Stimulated activated CD8-positive, alpha-beta memory T cell treated with anti-CD3 and anti-CD28 coated beads, Interleukin-15, amount 100 ng/mL, for 1 hour (primary cell): ENCODE measurements around the gene CCDC174.
A peak's percentile ranks its signal among the peaks of the same experiment; 100 is the strongest.

ENCODE experiments used
- DNase-seq: peaks from one replicate; pipeline ENCODE4 v3.0.0-alpha.2; 2020; ENCODE audit warnings: low read depth

CCDC174 gene

GRCh38 chr3:14625443-14625842, 26.1 kb upstream of the CCDC174 start:
- DNase-seq: no peak

DNA sequence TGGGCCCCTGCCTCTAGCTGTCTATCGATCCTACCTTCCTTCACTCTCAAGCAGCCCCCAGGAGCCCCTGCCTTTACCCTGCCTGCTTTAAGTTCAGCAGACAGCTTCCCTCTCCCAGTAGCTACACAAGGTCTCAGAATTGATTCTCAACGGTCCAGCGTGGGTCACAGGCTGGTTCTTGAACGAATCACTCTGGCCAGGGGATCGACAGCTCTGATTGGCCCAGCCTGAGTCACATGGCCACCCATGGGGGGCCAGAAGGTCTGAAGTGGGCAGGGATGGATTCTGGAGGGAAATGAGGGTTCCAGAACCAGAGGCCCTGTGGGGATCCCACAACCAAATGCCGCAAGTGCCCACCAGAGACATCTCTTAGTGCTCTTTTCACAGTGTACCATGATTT, 23.7 kb upstream of the CCDC174 start:
- no peak for DNase-seq

GRCh38 chr3:14628406-14628805, 23.2 kb upstream of the CCDC174 start:
- no peak for DNase-seq

- DNase-seq: no peak
Observed at GRCh38 chr3:14630404-14631100, 21.0 kb upstream of the CCDC174 start.

- no peak for DNase-seq
Observed at GRCh38 chr3:14631101-14631497, 20.5 kb upstream of the CCDC174 start.

DNA sequence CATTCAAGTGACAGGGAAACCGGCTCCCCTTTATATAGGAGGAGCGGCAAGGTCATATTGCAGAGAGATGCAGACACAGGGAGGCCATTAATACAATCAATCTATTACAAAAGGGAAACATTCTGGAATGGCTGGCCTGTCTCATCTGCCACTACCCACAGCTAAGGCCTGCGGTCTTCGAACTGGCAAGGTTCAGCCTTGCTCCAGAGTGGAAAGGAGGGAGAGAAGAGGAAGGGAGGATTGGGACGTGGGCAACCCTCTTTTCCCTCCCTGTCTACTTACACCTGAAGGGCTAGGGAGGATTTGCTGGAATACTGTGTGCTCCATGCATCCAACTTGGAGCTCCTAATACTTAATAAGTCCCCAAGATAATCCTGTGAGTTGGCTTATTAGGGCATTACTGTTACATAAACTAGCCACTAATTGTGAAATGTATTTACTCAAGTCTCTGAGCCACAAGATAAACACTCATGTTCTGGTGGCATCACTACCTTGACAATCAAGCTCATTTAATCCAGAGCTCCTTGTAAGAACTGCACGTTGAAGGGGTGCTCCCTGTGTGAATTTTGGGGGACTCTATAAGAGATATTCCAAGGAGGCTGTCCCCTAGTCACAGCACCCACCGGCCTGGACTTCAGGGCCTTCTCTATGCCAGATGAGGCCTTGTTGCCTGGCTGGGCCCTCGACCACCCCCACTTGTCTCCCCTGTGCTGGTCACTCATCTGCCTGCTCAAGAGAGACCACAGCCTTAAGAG, 19.7 kb upstream of the CCDC174 start:
- no peak for DNase-seq

DNA sequence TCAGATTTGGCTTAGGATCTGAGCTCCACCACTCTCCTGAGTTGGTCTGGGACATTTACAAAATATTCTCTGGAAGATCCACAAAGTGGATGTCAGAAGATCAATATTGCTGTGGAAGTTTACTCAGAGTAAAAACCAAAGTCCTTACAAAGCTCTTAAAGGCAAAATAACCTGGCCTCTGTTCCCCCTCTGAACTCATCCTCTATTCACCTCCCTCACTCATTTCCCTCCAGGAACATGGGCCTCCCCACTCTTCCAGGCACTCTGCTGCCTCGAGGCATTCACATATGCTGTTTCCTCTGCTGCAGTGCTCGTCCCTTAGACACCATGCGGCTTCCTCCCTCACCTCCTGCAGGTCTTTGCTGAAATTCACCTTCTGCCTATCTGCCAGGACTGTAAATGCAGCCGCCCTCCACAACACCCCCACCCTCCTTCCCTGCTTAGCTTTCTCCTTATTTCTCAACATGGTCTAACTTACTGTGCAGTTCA, 19.1 kb upstream of the CCDC174 start:
- no peak for DNase-seq

GRCh38 chr3:14633417-14633816, 18.1 kb upstream of the CCDC174 start:
- no peak for DNase-seq

GRCh38 chr3:14633819-14634424, 17.6 kb upstream of the CCDC174 start:
- DNase-seq: peak; percentile 24

- no peak for DNase-seq
Observed at GRCh38 chr3:14634763-14635400, 16.7 kb upstream of the CCDC174 start.

DNA sequence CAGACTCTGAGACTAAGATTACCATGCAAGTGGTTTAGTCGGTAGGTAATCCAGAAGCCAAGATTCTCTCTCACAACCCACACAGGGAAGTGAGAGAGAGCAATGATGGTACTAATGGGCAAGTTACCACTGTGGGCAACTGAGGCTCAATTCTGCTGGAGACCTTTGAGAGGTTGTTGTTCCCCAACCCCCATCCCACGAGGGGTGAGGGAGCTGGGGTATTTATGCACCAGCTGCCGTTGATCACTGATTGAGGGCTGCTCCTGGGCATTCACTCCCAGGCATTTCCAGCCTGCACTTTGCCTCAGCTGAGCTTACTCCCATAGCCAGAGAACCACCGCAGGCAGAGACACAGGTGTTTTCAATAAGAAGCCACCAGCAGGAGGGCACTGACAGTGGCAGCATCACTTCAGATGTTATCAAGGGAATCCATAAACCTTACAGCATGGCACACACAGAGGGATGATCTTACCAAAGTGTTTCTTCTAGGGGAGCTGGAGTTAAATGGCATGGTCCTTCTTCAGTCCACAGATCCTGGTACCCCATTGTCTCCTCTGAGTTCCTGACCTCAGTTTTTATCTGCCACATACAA, 15.0 kb upstream of the CCDC174 start:
- no peak for DNase-seq

DNA sequence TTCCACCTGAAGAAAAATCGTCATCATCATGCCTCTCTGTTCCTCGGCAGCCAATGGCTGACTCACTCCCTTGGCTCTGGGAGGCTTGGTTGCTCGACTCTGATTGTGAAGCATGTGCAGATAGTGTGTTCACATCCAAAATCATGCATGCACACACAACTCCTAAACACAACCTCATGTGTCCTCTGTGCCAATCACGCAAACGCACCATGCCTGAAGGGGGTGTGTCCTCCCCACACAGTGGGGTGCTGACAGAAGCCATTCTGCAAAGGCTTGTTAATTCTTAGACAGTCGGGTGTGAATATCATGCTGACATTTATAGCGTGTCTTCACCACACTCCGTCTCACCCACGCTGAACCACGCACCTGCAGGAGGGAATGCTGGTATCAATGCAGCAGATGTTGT, 11.4 kb upstream of the CCDC174 start:
- DNase-seq: no peak

DNA sequence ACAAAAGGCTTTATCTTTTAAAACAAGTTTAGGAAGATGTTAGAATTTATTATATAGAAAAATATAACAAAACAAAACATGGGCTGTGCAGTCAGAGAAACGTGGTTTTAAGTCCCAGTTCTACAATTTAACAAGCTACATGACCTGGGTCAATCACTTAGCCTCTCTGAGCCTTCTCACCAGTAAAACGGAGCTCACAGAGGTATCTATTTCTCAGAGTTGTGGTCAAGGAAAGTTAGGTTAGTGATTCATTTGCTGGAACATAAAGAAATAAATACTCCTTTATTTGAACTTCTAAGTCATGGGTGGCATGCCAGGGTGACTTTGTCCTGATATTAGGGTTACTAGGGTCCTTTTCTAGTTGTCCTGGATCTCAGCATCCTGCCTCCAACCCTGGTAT, 10.8 kb upstream of the CCDC174 start:
- no peak for DNase-seq

DNA sequence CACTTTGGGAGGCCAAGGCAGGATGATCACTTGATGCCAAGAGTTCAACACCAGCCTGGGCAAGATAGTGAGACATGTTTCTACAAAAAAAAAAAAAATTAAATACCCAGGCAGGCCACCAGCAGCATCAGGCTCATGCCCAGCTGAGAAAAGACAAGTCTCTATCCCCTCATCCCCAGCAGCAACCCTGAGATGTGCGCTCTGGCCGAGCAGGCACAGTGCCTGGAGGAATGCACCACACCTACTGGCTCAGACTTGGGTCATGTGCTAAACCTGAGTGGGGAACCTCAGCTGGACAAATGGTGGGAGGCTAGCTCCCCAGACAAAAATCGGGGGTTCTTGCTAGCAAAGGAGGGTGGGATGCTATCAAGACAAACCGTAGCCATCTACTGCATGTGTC, 10.2 kb upstream of the CCDC174 start:
- DNase-seq: no peak

- no peak for DNase-seq
Observed at GRCh38 chr3:14645453-14645852, 6.1 kb upstream of the CCDC174 start.

GRCh38 chr3:14646131-14646573, 5.4 kb upstream of the CCDC174 start:
- DNase-seq: no peak

GRCh38 chr3:14646589-14647413, 4.8 kb upstream of the CCDC174 start:
- no peak for DNase-seq

DNA sequence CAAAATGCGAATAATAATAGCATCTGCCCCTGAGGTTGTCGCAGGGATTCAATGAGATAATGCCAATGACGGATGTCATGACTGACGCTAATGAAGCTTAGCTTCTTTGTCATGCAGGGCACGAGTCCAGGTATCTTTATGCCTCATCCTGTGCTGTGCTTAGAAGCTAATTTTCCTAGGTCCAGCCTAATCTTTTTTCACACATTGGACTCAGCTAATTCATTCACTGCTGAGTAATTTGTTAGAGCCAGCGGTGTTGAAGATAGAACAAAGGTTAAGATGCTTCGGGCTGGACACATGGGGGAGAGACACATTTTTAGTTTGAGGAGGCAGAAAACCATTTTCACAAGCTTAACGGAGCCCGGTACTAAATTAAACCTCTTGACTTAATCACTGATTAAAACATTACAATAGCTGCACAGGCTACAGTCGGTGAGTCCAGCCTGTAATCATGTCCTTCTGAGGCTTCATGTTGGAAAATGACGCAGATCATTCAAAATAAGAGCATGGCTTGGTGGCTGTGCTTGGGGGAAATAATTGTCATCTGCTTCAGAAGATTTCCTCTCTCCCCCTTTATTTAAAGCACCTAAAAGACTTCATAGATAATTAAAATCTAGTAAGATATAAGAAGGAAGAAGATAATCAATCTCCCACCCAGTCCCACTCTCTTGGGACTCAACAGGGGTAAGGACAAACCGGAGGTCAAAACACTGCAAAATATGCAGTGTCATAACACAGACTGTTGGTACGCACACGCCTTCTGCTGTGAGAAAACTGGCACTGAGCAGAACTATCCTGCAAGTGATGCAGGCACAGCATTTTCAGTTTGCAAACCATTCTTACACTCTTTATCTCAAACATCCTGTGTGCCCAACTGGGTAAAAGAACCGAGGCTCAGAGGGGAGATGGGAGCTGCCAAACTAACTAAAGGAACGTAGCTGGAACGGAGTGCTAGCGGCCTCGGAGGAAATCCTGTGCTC, 3.3 kb upstream of the CCDC174 start:
- DNase-seq: no peak

DNA sequence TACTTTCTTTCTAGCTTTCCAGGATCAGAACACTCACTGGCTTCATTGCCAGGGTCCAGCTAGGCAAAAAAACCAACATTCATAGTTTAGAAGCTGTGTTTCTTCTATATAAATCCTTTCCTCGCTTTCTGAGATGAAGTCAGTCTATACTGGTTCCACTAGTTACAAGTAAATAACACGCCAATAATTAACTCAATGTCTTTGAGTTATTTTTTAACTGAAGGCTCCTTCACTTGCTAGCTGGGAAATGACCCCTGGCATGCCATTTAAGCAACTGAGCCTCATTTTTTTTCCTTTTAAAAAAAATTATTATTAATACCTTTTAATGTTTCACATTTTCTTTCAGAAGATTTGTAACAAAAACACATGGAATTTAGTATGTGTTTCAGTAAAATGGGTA, 2.1 kb upstream of the CCDC174 start:
- no peak for DNase-seq

DNA sequence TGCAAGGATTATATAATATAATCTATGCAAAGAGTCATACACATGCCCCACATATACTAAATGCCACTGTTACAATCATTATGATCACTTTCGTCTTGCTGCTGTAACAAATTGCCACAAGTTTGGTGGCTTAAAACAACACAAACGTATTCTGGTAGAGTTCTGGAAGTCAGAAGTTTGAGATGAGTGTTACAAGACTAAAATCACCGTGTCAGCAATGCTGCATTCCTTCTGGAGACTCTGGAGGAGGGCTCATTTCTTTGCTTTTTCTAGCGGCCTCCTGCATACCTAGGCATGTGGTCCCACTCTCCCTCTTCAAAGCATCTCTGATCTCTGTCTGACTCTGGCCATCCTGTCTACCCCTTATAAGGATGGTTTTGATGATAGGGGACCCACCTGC, 1.4 kb upstream of the CCDC174 start:
- DNase-seq: no peak
